ENCODE data around the gene LPCAT3.

The LPCAT3 gene

GRCh38 chr12:6953442-6954315 lies 64.6 kb downstream of the LPCAT3 start:
- peak; percentile 78 for DNase-seq (ENCODE audit: low spot score)
- in situ Hi-C loops (cut with MboI; ENCODE audit: low pct_unique_long_range_greater_than_20kb, low sequenced_read_pairs, unreplicated experiment): no loop called here
- no peak for TF ChIP-seq CTCF (IDR thresholded peaks at IDR 0.05; ENCODE audit: extremely low read depth, insufficient read depth, missing control alignments)

- no peak for TF ChIP-seq CTCF (IDR thresholded peaks at IDR 0.05; ENCODE audit: extremely low read depth, insufficient read depth, missing control alignments)
- in situ Hi-C loops (cut with MboI; ENCODE audit: low pct_unique_long_range_greater_than_20kb, low sequenced_read_pairs, unreplicated experiment): no loop called here
- DNase-seq (ENCODE audit: low spot score): no peak
Observed at GRCh38 chr12:6952863-6953441, 65.3 kb downstream of the LPCAT3 start.

DNA sequence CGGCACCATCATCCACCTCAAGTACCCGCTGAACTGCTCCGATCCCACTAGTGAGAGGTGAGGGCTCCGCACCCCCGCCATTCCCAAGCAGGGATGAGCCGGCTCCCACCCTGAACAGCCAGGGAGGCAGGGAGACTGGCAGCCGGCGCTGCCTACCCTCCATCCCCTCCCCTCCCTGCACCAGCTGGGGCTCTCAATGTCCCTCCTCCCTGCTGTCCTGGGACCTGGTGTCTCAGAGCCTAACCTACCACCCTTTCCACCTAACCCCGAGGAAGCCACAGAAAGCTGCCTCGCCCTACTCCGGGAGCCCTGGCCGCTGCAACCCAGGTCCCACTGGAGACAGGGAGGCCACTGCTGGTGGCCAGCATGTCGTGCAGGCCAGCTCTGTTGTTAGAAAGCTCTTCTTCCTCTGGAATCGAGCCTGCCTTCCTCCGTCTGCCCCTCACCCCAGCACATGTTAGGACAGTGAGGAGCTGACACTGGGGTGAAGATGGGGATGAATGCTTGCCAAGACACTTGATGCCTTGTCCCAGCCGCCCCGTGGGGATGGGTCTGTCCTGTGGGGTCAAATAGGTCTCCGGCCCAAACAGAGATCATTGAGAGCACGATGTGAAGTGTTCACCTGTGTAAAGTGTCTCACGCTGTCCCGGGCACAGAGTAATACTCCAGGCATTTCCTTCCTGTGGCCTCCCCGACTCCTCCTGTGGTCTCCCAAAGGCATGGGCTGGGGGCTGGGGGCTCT lies 66.0 kb downstream of the LPCAT3 start:
- DNase-seq (ENCODE audit: low spot score): no peak
- in situ Hi-C loops (cut with MboI; ENCODE audit: low pct_unique_long_range_greater_than_20kb, low sequenced_read_pairs, unreplicated experiment): no loop called here
- TF ChIP-seq CTCF (IDR thresholded peaks at IDR 0.05; ENCODE audit: extremely low read depth, insufficient read depth, missing control alignments): peak; percentile 7

DNA sequence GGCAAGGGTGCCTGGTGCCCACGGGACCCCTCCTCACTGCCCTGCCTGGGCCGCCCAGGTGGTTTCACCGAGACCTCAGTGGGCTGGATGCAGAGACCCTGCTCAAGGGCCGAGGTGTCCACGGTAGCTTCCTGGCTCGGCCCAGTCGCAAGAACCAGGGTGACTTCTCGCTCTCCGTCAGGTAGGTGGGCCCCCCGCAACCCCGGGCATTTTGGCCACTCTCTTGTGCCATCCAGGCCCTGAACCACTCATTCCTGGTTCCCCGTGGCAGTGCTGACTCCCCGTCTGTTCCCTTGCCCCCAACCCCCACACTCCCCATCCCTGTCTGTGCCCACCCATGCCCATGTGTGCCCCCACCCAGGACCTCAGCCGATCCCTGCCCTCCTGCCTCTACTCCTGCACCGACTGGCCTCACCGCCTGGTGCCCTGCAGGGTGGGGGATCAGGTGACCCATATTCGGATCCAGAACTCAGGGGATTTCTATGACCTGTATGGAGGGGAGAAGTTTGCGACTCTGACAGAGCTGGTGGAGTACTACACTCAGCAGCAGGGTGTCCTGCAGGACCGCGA lies 66.6 kb downstream of the LPCAT3 start:
- in situ Hi-C loops (cut with MboI; ENCODE audit: low pct_unique_long_range_greater_than_20kb, low sequenced_read_pairs, unreplicated experiment): no loop called here

DNA sequence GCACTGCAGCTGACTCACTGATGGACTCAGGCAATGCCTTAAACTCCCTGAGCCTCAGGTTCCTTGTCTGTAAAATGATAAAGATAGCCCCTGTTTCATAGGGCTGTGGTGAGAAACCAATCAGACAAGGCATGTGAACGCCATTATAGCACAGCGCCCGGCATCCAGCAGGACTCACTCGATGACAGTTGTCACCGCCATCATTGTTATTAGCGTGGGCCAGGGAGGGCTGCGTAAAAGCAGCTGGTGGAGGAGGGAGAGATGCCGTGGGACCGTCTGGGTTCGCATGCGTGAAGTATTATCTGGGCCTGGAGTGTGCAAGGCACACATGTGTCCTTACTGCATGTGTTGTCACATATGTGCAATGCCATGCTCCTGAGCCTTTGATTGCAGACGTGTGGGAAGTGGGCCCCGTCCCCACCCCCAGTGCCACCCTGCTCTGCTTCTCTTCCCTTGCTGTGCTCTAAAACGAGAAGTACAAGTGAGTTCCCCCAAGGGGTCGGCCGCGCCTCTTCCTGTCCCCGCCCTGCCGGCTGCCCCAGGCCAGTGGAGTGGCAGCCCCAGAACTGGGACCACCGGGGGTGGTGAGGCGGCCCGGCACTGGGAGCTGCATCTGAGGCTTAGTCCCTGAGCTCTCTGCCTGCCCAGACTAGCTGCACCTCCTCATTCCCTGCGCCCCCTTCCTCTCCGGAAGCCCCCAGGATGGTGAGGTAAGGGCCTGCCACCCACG lies 67.3 kb downstream of the LPCAT3 start, which contains the start of gene PTPN6:
Gene PTPN6 (plus strand): TSS at position 546 of the 730 bp plus-strand sequence. CDS start 157 bp downstream, at position 703.
- in situ Hi-C loops (cut with MboI; ENCODE audit: low pct_unique_long_range_greater_than_20kb, low sequenced_read_pairs, unreplicated experiment): no loop called here
- TF ChIP-seq CTCF (IDR thresholded peaks at IDR 0.05; ENCODE audit: extremely low read depth, insufficient read depth, missing control alignments): no peak
- no peak for DNase-seq (ENCODE audit: low spot score)

More for the DNA sequence above, 66.6 kb downstream of the LPCAT3 start:
- no peak for DNase-seq (ENCODE audit: low spot score)
- no peak for TF ChIP-seq CTCF (IDR thresholded peaks at IDR 0.05; ENCODE audit: extremely low read depth, insufficient read depth, missing control alignments)
